ENCODE measurements around the gene SCAMP2.

SCAMP2 gene

DNA sequence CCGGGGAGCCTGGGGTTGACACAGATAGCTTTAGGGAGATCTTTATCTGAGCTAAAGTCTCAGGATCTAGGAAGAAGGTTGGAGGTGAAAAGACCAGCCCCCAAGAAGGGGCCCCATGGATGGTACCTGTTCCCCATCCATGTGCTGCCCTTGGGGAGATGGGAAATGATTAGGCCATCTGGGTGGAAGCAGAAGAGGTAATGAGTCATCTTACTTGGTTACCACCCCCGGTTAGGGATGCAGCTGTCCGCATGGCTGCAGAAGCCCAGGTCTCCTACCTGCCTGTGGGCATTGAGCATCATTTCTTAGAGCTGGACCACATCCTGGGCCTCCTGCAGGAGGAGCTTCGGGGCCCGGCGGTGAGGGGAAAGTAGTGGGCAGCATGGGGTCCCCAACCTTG lies 49.8 kb downstream of the SCAMP2 start:
- TF ChIP-seq CTCF (IDR thresholded peaks at IDR 0.05; ENCODE audit: low read depth, low read length): no peak
- H3K4me3 ChIP-seq (ENCODE audit: low read depth, low read length): no peak overlapping the region

DNA sequence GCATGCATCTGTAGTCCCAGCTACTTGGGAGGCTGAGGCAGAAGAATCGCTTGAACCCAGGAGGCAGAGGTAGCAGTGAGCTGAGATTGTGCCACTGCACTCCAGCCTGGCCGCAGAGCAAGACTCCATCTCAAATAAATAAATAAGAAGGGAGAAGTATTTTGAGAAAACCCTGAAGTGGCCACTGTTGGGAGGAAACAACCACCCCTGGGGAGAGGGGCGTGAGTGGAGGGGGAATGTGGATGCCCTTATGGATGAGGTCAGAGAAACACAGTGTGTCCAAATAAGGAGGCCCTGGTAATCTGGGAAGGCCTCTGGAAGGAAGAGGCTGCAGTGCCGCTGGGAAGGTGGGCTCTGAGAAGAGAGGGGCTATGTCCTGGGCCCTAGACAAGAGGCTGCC lies 50.9 kb downstream of the SCAMP2 start:
- no peak for TF ChIP-seq CTCF (IDR thresholded peaks at IDR 0.05; ENCODE audit: low read depth, low read length)
- H3K4me3 ChIP-seq (ENCODE audit: low read depth, low read length): no peak overlapping the region

DNA sequence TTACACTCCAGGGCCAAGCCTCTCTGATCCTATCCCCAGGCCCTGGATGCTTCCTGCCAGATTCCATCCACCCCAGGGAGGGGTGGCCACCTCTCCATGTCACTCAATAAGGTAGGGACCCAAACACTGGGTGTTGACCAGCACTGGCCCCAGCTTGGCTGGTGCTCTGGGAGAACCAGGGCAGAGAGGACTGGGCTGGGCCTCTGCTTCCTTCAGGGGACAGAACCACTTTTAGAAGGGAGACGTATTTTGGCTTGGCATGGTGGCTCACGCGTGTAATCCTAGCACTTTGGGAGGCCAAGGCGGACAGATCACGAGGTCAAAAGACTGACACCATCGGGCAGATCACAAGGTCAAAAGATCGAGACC lies 51.4 kb downstream of the SCAMP2 start:
- TF ChIP-seq CTCF (IDR thresholded peaks at IDR 0.05; ENCODE audit: low read depth, low read length): no peak
- no peak overlapping the region for H3K4me3 ChIP-seq (ENCODE audit: low read depth, low read length)

GRCh38 chr15:74821091-74821789 lies 51.9 kb downstream of the SCAMP2 start:
- no peak overlapping the region for H3K4me3 ChIP-seq (ENCODE audit: low read depth, low read length)
- no peak for TF ChIP-seq CTCF (IDR thresholded peaks at IDR 0.05; ENCODE audit: low read depth, low read length)

DNA sequence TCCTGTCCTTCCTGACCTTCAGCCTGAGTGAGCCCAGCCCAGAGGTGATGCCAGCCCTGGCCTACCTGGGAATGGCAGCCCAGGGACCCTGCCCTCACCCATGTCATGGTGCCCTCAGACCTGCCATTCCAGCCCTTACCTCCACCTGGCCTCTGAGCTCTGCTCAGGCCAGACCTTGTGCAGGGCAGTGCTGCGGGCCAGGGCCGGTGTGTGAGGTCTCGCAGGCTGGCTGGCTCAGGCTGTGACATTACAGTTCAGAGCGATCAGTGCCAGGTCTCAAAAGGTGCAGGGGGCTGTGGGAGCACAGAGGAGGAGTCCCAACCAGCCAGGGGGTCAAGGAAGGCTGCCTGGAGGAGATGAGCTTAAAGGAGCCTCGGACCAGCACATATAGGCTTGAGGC lies 53.1 kb downstream of the SCAMP2 start:
- no peak overlapping the region for H3K4me3 ChIP-seq (ENCODE audit: low read depth, low read length)
- TF ChIP-seq CTCF (IDR thresholded peaks at IDR 0.05; ENCODE audit: low read depth, low read length): no peak

DNA sequence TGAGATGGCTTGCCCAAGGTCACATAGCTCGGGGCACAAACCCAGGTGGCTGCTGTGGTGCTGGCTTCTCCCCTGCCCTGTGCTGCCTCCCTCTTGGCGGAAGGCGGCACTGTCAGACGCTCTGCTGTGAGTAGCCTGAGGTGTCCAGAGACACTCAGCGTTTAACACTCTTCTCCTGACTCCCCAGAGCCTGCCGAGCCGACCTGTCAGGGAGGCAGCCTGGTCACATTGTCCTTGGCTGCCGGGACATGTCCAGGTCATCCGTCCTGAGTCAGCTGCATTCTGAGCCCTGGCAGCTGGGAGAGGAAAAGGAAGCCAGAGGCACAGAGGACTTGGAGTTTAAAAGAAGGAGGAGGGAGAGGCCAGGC lies 55.8 kb downstream of the SCAMP2 start:
- no peak for TF ChIP-seq CTCF (IDR thresholded peaks at IDR 0.05; ENCODE audit: low read depth, low read length)
- no peak overlapping the region for H3K4me3 ChIP-seq (ENCODE audit: low read depth, low read length)

GRCh38 chr15:74816624-74817369 lies 56.4 kb downstream of the SCAMP2 start:
- H3K4me3 ChIP-seq (ENCODE audit: low read depth, low read length): no peak overlapping the region
- TF ChIP-seq CTCF (IDR thresholded peaks at IDR 0.05; ENCODE audit: low read depth, low read length): no peak
